Panc1 (cell line): ENCODE measurements around the gene NTM. TPM values are rescaled to one million over a fixed set of nuclear protein-coding genes. Genes with fewer than 3 reads are reported as not detected.

Experiments used
- ATAC-seq: fragments of 200-7000 bp; cut with Tn5 transposase; 2 replicates; pipeline ENCODE4 v1.9.1; 2020; ENCODE audit warnings: mild to moderate bottlenecking, moderate library complexity
- BruUV-seq: library from RNA; stranded (reverse); fragments of 400-500 nt; replicated peaks from 2 replicates; lab custom pipeline; 2021; lab: Mats Ljungman, UMichigan
- CTCF ChIA-PET: fragments of 300-600 bp; sonication (Branson Sonifier 250); formaldehyde crosslinking; loops from one replicate; lab custom pipeline; 2022; ENCODE audit warnings: antibody characterized with exemption; lab: Charles Lee
- POLR2A ChIA-PET: fragments of 300-600 bp; sonication (Branson Sonifier 250); formaldehyde crosslinking; loops from one replicate; lab custom pipeline; 2022; ENCODE audit warnings: antibody characterized with exemption; lab: Charles Lee
- DNase-seq: peaks from one replicate; pipeline ENCODE4 v3.0.0-alpha.2; 2010; ENCODE audit warnings: low read depth, low spot score
- H3K27ac ChIP-seq: 2 replicates; pipeline ENCODE4 v1.5.1; 2011; ENCODE audit warnings: mild to moderate bottlenecking, low read length, inconsistent platforms
- H3K27me3 ChIP-seq: fragments of 200-500 bp; sonication (Bioruptor generic); 2 replicates; pipeline ENCODE4 v1.6.0; 2014; ENCODE audit warnings: low read length, inconsistent platforms; ENCODE audit not compliant: control insufficient read depth, insufficient read depth
- H3K36me3 ChIP-seq: fragments of 200-500 bp; sonication (Bioruptor generic); 2 replicates; pipeline ENCODE4 v1.5.1; 2014; ENCODE audit warnings: inconsistent platforms, mild to moderate bottlenecking, low read length, moderate library complexity; ENCODE audit not compliant: control insufficient read depth, insufficient read depth
- H3K4me1 ChIP-seq: 2 replicates; pipeline ENCODE4 v1.5.1; 2011; ENCODE audit warnings: inconsistent platforms, mild to moderate bottlenecking, low read length, moderate library complexity; ENCODE audit not compliant: control insufficient read depth, insufficient read depth
- H3K4me3 ChIP-seq, 2 experiments: 2 replicates each; pipeline ENCODE4 v1.5.1; 2011 to 2012; ENCODE audit warnings: low read depth in 2 of 2, low read length in 2 of 2, mild to moderate bottlenecking in 2 of 2, inconsistent platforms in 1 of 2, moderate library complexity in 1 of 2
- H3K9me3 ChIP-seq: fragments of 200-500 bp; sonication (Bioruptor generic); 2 replicates; pipeline ENCODE4 v1.5.1; 2014; ENCODE audit warnings: low read depth, mild to moderate bottlenecking, inconsistent platforms, low read length, moderate library complexity; ENCODE audit not compliant: control insufficient read depth, insufficient read depth
- POLR2AphosphoS5 ChIP-seq: IDR thresholded peaks from 2 replicates; pipeline ENCODE4 v1.6.1; 2012; ENCODE audit warnings: mild to moderate bottlenecking, low read depth, low read length, moderate library complexity
- SIN3A ChIP-seq: IDR thresholded peaks from 2 replicates; pipeline ENCODE4 v1.6.1; 2012; ENCODE audit warnings: low read depth, mild to moderate bottlenecking, low read length, moderate library complexity, borderline replicate concordance; ENCODE audit not compliant: insufficient read depth
- TCF7L2 ChIP-seq: IDR thresholded peaks from 2 replicates; pipeline ENCODE4 v1.6.1; 2011; ENCODE audit warnings: mild to moderate bottlenecking, low read depth, low read length, inconsistent platforms
- in situ Hi-C: cut with HindIII; loops from 2 replicates; pipeline ENCODE4 v1.10.0; 2016; ENCODE audit warnings: low sequenced_read_pairs, low pct_unique_long_range_greater_than_20kb
- intact Hi-C: fragments of 100-400 bp; cut with micrococcal nuclease; formaldehyde crosslinking; loops from one replicate; pipeline ENCODE4 v1.10.0; 2022; ENCODE audit not compliant: unreplicated experiment
- total RNA-seq: library from RNA; stranded (reverse); gene quantifications from one replicate; pipeline ENCODE4 v1.2.1, GENCODE V29; 2021; ENCODE audit not compliant: unreplicated experiment
- TF ChIP-seq, protein P1 (sequence below), 2 experiments: IDR thresholded peaks; 2 replicates each; pipeline ENCODE4 v1.6.1; 2011 to 2012; ENCODE audit warnings: low read depth in 2 of 2, control low read depth in 1 of 2, low read length in 1 of 2, mild to moderate bottlenecking in 1 of 2, moderate library complexity in 1 of 2; ENCODE audit not compliant: insufficient read depth in 1 of 2
- TF ChIP-seq, protein P2 (sequence below): fragments of 450-650 bp; IDR thresholded peaks from 2 replicates; pipeline ENCODE4 v1.5.1; 2017; ENCODE audit warnings: mild to moderate bottlenecking

The NTM gene
- total RNA-seq, 1 experiment from 2014 or later, result 0.10 TPM

DNA sequence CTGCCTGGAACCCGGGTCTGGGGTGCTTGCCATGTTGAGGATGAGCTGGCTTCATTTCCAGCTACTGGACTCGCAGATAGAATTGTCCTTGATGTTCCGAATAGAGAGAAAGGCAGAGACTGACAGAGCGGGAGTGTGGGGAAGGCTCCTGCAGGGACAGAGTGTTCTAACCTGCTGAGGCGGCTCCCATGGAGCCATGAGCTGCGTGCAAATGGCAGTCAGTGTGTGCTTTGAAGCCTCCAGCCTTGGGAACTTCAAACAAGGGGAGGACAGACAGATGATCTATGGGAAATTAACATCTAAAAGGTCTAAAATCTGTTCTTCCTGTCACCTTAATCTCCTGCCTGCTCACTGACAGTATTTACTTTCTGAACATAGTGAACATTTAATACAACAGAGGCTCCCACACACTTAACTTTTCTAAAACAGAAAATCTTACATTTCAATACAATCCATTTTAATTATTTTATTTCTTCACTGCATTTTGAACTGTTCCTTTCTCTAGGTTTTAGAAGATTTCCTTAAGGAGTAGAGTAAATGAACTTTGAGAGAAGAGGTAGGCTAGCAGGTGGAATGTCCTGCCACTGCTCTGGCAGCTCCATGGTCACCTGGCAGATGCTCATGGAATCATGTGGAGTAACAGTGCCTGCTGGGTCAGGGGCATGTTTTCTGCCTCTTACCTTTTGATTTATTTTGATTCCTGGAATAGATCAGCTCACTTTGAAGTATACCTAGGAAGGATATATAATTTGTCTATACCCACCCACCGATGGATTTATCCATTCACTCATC lies 481.7 kb downstream of the NTM start:
- H3K9me3 ChIP-seq, result no peaks in the 10 kb centered on the region
- BruUV-seq, result no TSS peak
- ChIA-PET POLR2A (no interaction called here), CTCF (interaction anchor here (0.7 kb wide), 1 partner anchor 543 kb away, joined by 3 read pairs; no protein-coding TSS in a partner anchor)
- DNase-seq (no peak), ATAC-seq (no peak)
- no peak for TF ChIP-seq SIN3A
- no peak for TF ChIP-seq TCF7L2
- TF ChIP-seq, protein P1, sequence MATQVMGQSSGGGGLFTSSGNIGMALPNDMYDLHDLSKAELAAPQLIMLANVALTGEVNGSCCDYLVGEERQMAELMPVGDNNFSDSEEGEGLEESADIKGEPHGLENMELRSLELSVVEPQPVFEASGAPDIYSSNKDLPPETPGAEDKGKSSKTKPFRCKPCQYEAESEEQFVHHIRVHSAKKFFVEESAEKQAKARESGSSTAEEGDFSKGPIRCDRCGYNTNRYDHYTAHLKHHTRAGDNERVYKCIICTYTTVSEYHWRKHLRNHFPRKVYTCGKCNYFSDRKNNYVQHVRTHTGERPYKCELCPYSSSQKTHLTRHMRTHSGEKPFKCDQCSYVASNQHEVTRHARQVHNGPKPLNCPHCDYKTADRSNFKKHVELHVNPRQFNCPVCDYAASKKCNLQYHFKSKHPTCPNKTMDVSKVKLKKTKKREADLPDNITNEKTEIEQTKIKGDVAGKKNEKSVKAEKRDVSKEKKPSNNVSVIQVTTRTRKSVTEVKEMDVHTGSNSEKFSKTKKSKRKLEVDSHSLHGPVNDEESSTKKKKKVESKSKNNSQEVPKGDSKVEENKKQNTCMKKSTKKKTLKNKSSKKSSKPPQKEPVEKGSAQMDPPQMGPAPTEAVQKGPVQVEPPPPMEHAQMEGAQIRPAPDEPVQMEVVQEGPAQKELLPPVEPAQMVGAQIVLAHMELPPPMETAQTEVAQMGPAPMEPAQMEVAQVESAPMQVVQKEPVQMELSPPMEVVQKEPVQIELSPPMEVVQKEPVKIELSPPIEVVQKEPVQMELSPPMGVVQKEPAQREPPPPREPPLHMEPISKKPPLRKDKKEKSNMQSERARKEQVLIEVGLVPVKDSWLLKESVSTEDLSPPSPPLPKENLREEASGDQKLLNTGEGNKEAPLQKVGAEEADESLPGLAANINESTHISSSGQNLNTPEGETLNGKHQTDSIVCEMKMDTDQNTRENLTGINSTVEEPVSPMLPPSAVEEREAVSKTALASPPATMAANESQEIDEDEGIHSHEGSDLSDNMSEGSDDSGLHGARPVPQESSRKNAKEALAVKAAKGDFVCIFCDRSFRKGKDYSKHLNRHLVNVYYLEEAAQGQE (IDR thresholded peaks at IDR 0.05; ENCODE audit: insufficient read depth in 1 of 2, low read depth in 2 of 2, low read length in 1 of 2), result no peak
- TF ChIP-seq, protein P2, sequence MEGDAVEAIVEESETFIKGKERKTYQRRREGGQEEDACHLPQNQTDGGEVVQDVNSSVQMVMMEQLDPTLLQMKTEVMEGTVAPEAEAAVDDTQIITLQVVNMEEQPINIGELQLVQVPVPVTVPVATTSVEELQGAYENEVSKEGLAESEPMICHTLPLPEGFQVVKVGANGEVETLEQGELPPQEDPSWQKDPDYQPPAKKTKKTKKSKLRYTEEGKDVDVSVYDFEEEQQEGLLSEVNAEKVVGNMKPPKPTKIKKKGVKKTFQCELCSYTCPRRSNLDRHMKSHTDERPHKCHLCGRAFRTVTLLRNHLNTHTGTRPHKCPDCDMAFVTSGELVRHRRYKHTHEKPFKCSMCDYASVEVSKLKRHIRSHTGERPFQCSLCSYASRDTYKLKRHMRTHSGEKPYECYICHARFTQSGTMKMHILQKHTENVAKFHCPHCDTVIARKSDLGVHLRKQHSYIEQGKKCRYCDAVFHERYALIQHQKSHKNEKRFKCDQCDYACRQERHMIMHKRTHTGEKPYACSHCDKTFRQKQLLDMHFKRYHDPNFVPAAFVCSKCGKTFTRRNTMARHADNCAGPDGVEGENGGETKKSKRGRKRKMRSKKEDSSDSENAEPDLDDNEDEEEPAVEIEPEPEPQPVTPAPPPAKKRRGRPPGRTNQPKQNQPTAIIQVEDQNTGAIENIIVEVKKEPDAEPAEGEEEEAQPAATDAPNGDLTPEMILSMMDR, result no peak
- no peak for TF ChIP-seq POLR2AphosphoS5
- no peaks in the 10 kb centered on the region; the same call in none of the 2 replicates for H3K27me3 ChIP-seq
- no peak overlapping the region for H3K27ac ChIP-seq
- no peak overlapping the region for H3K4me3 ChIP-seq
- in situ Hi-C loops (no loop called here), intact Hi-C loops (no loop called here)
- H3K36me3 ChIP-seq, result no peaks in the 10 kb centered on the region
- H3K4me1 ChIP-seq, result no peaks in the 10 kb centered on the region

DNA sequence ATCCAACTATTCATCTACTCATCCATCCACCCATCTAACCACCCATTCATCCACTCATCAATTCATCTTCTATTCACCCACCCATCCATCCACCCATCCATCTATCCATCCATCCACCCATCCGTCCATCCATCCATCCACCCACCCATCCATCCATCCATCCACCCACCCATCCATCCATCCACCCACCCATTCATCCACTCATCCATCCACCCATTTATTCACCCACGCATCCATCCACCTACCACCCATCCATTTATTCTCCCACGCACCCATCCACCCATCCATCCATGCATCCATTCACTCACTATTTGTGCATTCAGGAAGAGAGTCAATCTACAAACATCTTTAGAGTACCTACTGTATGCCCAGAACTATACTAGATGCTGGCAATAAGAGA lies 482.3 kb downstream of the NTM start:
- in situ Hi-C loops (no loop called here), intact Hi-C loops (no loop called here)
- TF ChIP-seq, protein P2, result no peak
- no peak for TF ChIP-seq TCF7L2
- TF ChIP-seq, protein P1 (IDR thresholded peaks at IDR 0.05; ENCODE audit: insufficient read depth in 1 of 2, low read depth in 2 of 2, low read length in 1 of 2), result no peak
- TF ChIP-seq POLR2AphosphoS5, result no peak
- no peak for TF ChIP-seq SIN3A
- H3K9me3 ChIP-seq, result no peaks in the 10 kb centered on the region
- H3K36me3 ChIP-seq, result no peaks in the 10 kb centered on the region
- ChIA-PET CTCF (no interaction called here), POLR2A (no interaction called here)
- DNase-seq (no peak), ATAC-seq (no peak)
- H3K27ac ChIP-seq, result no peak overlapping the region
- no peaks in the 10 kb centered on the region for H3K4me1 ChIP-seq
- BruUV-seq, result no TSS peak
- no peaks in the 10 kb centered on the region; the same call in none of the 2 replicates for H3K27me3 ChIP-seq
- no peak overlapping the region for H3K4me3 ChIP-seq
